Occipital lobe (tissue), 2 donors: ENCODE data around the gene AKNA. TPM values are rescaled to one million over a fixed set of nuclear protein-coding genes. Genes with fewer than 3 reads are reported as not detected.

Source experiments
- DNase-seq: peaks from one replicate; lab custom pipeline; 2025; lab: John Stamatoyannopoulos, UW
- total RNA-seq: library from RNA; depleted of rRNA; stranded (reverse); fragments of >200 nt; gene quantifications from one replicate; pipeline ENCODE4 v1.2.3, GENCODE V29; 2014

Gene AKNA, protein sequence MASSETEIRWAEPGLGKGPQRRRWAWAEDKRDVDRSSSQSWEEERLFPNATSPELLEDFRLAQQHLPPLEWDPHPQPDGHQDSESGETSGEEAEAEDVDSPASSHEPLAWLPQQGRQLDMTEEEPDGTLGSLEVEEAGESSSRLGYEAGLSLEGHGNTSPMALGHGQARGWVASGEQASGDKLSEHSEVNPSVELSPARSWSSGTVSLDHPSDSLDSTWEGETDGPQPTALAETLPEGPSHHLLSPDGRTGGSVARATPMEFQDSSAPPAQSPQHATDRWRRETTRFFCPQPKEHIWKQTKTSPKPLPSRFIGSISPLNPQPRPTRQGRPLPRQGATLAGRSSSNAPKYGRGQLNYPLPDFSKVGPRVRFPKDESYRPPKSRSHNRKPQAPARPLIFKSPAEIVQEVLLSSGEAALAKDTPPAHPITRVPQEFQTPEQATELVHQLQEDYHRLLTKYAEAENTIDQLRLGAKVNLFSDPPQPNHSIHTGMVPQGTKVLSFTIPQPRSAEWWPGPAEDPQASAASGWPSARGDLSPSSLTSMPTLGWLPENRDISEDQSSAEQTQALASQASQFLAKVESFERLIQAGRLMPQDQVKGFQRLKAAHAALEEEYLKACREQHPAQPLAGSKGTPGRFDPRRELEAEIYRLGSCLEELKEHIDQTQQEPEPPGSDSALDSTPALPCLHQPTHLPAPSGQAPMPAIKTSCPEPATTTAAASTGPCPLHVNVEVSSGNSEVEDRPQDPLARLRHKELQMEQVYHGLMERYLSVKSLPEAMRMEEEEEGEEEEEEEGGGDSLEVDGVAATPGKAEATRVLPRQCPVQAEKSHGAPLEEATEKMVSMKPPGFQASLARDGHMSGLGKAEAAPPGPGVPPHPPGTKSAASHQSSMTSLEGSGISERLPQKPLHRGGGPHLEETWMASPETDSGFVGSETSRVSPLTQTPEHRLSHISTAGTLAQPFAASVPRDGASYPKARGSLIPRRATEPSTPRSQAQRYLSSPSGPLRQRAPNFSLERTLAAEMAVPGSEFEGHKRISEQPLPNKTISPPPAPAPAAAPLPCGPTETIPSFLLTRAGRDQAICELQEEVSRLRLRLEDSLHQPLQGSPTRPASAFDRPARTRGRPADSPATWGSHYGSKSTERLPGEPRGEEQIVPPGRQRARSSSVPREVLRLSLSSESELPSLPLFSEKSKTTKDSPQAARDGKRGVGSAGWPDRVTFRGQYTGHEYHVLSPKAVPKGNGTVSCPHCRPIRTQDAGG (N-terminal part only)
- total RNA-seq, result 3.3 TPM

DNA sequence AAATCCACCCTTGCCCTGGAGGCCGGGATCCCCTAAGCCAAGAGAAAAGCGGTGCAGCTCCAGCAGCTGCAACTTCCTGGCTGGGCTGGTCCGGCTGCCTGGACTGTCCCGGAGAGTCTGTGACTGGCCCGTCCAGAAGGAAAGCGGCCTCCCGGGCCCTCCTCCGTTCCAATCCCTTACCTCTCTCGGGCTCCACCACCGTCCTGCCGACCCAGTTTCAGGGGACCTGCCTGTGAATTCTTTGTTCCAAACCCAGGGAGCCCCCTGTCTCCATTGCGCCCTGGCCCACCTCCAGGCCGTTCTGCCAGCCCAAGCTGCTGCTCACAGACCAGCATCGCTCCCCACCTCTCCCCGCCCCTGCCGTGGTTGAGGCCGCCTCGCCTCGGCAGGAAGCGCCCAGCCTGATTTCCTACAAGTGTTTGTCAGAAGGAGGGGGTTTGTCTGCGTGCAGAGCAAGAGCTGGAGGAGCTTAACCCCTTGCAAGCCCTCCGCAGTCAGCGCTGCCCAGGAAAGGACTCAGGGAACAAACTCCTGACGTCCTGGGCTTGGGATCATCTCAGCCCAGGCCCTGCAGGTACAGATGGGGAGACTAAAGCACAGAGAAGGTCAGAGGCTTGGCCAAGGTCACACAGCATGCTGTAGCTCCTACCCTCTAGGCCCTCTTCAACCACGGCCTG is at the start of gene AKNA:
AKNA (minus strand) TSS at position 303 of the 677 bp plus-strand sequence. CDS start 6,649 bp downstream, outside the sequence.
- DNase-seq, result peak; percentile 29

DNA sequence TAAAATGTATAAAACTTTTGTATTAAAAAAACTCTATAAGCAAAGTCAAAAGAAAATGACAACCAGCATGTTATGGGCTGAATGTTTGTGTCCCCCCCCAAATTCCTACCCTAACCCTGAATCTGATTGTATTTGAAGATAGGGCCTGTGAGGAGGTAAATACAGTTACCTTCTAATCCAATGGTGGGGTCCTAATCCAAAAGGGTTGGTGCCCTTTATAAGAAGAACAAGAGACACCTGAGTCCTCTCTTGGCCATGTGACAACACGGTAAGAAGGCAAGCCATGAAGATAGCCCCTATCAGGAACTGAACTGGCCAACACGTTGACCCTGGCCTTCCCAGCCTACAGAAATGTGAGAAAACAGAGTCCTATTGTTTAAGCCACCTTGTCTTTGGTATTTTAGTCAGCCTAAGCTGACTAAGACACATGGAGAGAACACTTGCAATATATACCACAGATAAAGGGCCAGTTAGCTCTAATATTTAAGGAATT is 49.7 kb upstream of the AKNA start:
- no peak for DNase-seq

DNA sequence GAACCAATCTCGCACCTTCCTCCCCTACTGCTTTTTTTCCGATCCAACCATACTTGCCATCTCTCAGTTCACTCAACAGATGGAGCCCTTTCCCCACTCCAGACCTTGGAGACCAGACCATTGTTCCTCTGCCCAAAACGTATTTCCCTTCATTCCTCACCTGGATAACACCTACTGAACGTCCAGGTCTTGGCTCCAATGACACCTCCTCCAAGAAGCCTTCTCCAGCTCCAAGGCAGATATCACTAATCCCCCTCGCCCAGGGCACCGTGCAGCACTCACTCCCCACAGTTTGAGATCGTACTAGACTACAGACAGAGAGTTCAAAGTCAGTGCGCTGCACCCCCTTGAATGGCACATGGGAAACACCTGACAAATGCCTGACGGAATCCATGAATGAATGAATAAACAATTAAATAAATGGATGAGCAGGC is 47.1 kb upstream of the AKNA start:
- DNase-seq, result no peak

DNA sequence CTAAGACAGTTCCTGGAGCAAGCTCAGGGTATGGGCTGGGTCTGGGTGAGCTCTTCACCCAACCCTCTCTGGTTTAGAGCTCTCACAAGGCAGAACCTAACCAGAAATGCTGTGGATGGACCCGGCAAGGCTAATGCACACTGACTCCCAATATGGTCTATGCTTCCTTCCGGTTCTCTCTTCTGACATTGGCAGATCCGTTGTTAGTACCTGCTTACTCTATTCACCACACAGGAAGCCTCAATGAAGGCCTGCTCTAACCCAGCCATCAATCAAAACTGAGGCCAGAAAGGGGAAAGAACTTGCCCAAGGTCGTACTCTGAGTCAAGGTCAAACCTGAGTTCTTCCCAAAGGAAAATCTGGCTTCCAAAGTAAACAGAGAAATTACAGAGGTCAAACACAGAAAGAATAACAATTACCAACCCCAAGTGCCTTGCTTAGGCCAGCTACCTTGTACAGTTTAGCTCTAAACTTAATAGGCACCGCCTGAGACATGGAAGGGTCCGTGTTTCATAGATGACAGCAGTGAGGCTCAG is 46.0 kb upstream of the AKNA start:
- DNase-seq, result no peak

DNA sequence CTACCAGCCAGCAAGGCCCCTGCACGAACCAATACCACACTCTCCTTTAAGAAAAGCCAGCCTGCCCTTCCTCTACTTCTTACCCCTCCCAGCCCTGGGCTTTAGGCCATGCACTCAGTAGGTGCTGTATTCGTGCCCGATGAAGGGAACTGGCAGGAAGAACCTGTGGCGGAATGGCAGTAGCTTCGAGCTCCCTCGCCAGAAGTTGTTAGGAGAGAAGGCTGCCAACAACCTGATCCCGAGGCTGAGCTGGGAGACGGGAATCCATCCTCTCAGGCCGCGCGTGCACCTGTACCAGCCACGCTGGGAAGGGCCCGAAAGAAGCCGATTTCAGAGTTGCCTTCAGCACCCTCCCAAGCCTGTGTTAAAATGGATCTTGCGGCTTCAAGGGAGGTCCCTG is 45.3 kb upstream of the AKNA start:
- no peak for DNase-seq

DNA sequence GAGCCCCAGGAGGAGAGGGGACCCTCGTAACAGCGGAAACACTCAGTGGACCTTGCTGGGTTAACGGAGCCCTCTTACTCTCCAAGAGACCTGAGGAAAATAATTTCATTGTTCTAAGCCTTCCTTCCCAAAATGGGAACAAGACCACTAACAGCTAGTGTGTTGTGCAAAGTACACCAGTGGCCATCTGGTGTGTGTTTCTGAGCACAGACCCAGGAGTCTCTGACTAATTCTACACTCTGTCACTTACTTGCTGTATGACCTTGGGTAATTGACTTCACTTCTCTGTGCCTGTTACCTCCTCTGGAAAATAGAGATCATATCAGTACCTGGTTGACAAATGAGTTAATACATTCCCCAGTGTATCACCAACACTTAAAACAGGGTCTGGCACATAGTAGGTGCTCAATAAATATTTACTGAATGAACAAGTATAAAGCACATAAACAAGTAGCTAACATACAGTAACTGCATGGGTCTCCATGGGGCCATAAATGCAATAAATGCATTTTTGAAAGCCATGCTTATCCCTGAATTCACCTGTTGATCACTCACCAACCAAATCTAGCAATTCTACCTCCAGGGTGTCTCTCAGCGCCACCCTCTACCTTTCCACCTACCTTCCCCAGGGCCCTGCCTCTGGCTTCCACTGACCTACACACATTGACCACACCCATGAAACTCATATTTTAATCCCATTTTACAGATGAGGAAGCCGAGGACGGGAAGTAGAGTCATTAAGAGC is 44.7 kb upstream of the AKNA start:
- no peak for DNase-seq

DNA sequence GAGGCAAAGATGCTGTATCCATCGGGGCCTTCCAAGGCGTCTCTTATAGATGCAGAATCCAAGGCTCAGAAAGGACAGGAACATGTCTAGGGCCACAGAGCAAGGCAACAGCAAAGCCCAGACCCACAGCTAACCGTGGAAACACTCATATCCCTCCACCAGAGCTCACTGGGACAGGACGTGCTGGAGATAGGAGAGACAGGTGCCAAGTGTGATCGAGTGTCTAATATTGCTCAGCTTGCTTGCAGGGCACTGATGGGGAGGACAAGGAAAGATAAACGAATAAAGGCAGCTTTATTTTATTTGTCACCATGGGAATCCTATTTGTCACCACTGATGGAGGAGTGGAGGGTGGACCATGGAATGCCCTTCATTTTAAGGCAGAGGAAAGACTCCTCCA is 44.0 kb upstream of the AKNA start:
- no peak for DNase-seq

DNA sequence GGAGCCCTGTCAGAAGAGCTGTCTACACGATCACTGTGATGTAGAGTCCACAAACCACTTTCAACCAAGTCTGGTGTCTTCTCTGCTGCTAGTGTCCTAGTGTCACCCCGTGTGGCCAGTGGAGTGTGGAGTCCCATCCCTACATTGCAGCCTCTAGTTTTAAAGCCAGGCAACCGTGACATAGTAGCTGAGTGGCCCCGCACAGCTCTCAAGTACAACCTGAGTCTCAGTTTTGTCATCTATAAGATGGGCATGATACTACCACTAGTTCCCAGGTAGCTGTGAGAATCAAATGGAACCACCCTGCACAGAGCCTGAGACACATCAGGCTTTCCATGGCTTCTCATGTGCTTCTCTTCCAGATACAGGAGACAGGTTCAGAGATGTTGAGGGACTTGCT is 43.2 kb upstream of the AKNA start:
- DNase-seq, result no peak

DNA sequence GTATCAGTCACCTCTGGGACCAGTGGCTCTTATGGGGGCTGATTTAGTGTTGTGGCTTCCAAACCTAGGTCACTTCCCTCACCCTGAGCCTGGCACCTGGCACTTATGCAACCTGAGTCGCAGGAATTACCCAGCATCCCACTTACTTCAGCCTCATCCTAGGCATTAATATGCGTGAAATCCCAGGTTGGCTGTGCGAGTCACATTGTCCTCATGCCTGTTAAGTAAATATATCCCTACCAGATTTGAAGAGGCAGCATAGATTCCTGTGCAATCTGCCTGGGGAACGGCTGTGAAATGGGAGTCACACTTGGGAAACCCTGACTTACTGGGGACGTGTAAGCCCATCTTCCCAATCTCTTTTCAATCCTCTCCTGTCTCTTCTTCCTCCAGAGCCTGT is 42.7 kb upstream of the AKNA start:
- no peak for DNase-seq

DNA sequence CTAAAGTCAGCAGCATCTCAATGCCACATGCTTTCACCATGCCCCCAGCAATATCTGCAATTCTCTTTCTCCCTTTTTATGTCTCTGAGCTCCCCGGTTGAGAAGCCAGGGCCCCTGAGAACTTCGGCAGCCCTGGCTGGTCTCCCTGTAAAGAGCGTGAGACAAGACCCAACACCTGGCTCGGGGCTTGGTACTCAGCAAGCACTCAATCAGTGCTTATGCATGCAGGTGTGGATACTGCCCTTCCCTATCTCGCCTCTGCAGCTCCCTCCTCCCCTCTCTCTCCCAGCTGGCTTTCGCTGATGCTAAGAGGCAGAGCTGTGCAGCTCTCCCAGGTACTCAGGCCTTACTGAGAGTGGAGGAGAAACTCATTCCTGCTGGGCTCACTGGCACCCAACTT is 41.7 kb upstream of the AKNA start:
- no peak for DNase-seq

DNA sequence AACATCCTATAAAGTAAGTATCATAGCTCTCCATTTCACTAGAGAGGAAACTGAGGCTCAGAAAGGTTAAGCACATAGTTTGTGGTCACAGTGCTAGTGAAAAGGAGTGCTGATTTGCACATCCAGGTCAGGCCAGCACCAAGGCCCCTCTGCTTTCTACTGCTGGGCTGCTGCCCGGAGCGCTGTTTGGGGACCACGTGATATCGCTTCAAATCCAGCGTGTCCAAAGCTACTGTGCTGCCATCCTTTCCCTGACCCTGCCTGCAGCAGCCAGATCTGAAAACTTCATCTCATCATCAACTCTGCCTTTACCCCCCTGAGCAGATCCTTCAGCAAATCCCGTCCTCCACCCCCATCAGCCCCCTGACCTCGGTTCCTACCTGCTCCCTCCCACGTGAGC is 40.7 kb upstream of the AKNA start:
- DNase-seq, result no peak

DNA sequence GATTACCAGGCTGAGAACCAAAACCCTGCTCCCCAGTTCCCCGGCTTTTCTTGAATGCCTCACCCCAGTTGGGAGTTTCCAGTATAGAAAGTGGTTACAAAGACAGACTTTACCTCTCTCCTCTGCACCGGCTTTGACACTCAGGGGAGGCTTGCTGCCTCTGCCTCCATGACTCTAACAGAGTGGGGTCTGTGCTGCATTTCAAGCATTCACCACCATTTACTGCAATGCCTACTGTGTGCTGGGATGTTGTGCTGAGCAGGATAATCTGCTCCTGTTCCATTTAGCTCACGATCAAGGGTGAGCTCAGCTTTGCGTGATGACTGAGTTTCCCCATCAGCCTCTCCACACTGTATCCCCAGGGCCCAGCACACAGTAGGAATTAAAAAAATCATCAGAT is 39.9 kb upstream of the AKNA start:
- no peak for DNase-seq

DNA sequence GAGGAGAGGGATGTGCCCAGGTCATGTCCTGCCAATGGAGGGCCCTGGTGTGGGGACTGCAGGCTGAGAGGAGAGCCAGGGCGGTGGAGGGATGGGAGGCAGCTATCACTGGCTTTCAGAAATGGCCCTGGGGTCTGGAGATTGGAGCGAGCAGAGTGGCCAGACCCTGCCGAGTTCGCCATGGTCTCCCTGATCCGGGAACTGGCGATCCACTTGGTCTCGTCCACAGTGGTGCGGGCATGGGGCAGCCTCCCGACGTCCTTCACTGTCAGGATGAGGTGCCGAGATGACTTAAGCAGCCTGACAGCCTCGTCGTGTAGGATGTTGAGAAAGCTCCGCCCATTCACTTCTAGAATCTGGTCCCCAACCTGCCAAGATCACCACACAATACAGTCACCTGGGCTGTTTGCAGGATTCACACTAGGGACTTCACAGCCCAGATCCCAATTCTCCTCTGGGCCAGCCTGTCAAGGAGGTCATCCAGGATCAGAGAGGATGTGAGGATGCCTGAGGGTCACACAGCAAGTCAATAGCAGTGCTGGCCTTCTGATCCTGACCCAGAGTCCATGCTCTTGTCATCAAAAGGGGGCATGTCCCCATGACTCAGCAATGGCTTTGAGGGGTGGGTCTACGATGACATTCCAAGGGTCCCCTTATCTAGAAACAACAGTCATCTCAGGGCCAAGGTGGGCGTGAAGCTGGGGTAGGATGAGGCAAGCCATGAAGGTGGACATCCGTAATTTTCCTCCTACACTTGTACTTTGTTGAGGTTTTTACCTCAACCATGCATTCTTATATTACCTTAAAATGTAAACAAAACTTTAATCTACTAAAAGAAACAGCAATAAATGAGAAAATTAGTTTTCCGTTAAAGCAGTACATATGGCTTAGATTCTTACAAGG is 38.5 kb upstream of the AKNA start:
- DNase-seq, result no peak

DNA sequence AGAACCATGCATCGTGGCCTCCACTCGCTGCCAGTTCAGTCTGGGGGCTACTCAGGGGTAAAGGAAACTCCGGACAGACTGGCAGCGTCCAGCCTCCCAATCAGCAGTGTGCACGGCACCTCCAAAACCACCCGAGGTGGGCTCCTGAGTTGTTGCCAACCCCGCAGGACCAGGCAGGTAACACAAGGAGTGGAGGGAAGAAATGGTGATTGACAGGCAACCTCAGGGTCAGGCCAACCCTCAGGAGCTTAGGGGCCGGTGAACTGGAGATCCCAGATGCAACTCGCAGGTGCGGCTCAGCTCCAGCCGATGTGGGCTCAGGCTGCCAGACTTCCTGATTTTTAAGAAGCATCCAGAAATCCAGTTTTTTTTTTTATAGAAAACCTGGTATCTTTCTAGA is 37.3 kb upstream of the AKNA start:
- DNase-seq, result no peak

DNA sequence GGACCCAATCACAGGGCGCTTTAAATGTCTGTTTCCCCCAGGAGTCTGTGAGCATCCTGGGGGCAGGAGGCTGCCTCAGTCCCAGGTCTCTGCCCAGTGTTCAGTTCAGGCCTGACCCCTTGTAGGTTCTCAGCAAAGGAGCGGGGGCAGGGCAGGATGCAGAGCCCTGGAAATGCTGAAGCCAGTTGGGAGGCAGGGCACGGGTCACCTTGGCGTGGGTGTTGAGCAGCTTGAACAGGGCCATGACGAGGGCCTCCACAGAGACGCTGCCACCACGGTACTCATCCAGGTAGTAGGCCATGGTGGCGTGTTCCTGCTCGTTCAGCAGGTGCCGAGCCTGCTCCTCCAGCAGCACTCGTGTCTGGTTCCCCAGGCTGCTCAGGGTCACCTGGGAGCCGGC is 36.3 kb upstream of the AKNA start:
- no peak for DNase-seq

DNA sequence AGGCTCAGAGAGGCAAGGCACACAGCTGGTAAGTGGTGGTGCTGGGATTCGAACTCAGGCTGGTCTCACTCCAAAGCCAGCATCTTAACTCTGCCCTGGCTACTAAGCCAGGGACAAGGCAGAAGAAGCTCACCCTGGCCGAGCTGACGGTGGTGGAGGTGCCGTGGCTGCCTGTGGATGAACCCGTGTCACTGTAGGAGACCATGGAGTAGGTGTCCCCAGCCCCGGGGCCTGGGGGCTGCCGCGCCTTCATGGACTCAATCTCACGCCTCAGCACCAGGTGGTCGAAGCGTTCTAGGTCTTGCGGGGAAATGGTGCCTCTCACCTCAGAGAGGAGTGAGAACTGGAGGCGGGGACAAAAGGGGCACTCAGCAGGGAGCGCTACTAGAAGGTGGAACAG is 35.4 kb upstream of the AKNA start:
- DNase-seq, result no peak

DNA sequence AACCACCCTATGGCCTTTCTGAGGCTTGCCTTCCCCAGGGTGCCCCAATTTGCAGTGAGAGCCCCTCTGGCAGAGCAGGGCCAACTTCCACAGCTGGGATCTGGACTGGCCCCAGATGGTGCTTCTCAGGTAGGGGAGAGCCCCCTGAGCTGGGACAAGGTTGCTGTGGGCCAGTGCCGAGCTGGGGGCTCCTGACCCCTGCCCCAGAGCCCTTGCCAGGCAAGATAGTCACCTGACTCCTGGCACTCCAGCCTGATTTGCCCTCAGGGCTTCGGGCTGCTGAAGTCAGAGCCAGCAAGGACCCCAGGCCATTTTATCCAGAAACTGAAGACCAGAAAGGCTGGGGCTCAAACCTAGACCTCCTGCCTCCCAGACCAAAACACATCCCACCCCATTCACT is 33.4 kb upstream of the AKNA start:
- no peak for DNase-seq

DNA sequence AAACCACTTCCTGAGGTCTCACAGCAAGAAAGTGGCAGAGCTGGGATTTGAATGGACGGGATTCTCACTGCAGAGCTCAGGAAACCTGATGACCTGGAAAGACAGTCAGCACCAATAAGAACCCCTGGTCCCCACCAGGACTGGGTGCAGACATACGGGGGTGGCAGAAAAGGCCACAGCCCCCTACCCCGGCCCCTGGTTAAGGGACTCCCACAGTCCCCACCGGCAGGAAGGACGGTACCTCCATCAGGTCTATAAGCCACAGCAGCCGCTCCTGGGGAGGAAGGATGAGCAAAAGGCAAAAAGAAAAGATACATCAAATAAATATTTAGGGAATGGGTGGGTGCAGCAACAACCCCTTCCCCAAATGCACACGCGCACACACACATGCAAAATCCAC is 32.0 kb upstream of the AKNA start:
- no peak for DNase-seq

DNA sequence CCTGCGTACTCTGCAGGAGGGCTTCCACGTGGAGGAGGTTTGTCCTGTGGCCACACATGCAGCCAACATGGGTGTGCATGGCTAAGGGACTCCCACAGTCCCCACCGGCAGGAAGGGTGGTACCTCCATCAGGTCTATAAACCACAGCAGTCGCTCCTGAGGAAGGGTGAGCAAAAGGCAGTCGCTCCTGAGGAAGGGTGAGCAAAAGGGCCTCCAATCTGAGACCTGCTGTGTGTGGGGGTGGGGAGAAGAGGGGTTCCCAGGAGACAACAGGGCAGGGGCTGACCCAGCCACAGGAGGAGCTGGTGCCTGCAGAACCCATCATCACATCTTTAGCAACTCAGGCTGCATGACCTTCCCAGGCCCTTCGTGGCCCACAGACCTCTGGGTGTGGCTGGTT is 30.3 kb upstream of the AKNA start:
- no peak for DNase-seq
